GM23248 (cell line): ENCODE results near the gene TEAD1.

ENCODE experiments used
- EZH2 ChIP-seq: fragments of 200-600 bp; sonication (generic); IDR thresholded peaks from 2 replicates; pipeline ENCODE4 v1.6.1; 2018; ENCODE audit warnings: antibody characterized with exemption, mild to moderate bottlenecking; ENCODE audit not compliant: insufficient read depth, poor library complexity, severe bottlenecking
- EZH2phosphoT487 ChIP-seq: fragments of 200-600 bp; sonication (generic); IDR thresholded peaks from 2 replicates; pipeline ENCODE4 v1.6.1; 2018; ENCODE audit warnings: antibody characterized with exemption, moderate library complexity, mild to moderate bottlenecking, low read depth; ENCODE audit not compliant: insufficient read depth

DNA sequence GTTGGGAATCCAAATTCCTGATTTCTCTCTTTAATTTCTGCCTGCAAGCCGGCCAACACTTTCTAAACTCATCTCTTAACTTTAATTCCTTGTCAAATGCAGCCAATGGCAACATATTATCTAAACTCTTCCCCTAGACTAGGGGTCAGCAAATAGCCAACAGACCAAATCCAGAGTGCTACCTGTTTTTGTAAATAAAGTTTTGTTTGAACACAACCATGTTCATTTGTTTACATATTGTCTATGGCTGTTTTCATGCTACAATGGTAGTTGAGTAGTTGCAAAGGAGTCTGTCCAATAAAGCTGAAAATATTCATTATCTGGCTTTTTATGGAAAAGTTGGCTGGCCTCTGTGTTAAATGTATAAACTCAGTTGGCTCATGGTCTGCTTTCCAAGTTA is 297.7 kb downstream of the TEAD1 start:
- no peak for TF ChIP-seq EZH2phosphoT487
- no peak for TF ChIP-seq EZH2
